ENCODE measurements around the gene FTMT.
"Not testable (repeated sequence)": the region's sequence is repeated elsewhere in the genome, so short reads cannot be mapped to it uniquely, and the experiment has no call there.

FTMT gene

GRCh38 chr5:121851643-121852574 is at the start of gene FTMT:
Gene FTMT (plus strand): TSS chr5:121851882. CDS start chr5:121851964, 82 bp downstream.
- no peak within 1 kb of the TSS for H3K27ac ChIP-seq
- no peak for TF ChIP-seq CTCF (conservative IDR thresholded peaks at IDR 0.05)

- H3K27ac ChIP-seq = not testable (repeated sequence)
Measured at GRCh38 chr5:121805251-121805650, 46.4 kb upstream of the FTMT start.

- no peak for TF ChIP-seq CTCF (conservative IDR thresholded peaks at IDR 0.05)
- no peak overlapping the region for H3K27ac ChIP-seq
Measured at GRCh38 chr5:121805911-121806310, 45.8 kb upstream of the FTMT start.

GRCh38 chr5:121816164-121816563 is 35.5 kb upstream of the FTMT start:
- no peak for TF ChIP-seq CTCF (conservative IDR thresholded peaks at IDR 0.05)

GRCh38 chr5:121819682-121820261 is 31.9 kb upstream of the FTMT start:
- H3K27ac ChIP-seq = no peak overlapping the region
- no peak for TF ChIP-seq CTCF (conservative IDR thresholded peaks at IDR 0.05)

More at GRCh38 chr5:121816164-121816563, 35.5 kb upstream of the FTMT start:
- H3K27ac ChIP-seq = no peak overlapping the region

- TF ChIP-seq CTCF (conservative IDR thresholded peaks at IDR 0.05) = no peak
- H3K27ac ChIP-seq = no peak overlapping the region
Measured at GRCh38 chr5:121833617-121834016, 18.1 kb upstream of the FTMT start.

- H3K27ac ChIP-seq = no peak overlapping the region
- no peak for TF ChIP-seq CTCF (conservative IDR thresholded peaks at IDR 0.05)
Measured at GRCh38 chr5:121834021-121834420, 17.7 kb upstream of the FTMT start.

- TF ChIP-seq CTCF (conservative IDR thresholded peaks at IDR 0.05) = no peak
- H3K27ac ChIP-seq = no peak overlapping the region
Measured at GRCh38 chr5:121841892-121842291, 9.8 kb upstream of the FTMT start.

Data from VCaP (cell line).